Activated CD4-positive, alpha-beta T cell treated with anti-CD3 and anti-CD28 coated beads, Interleukin-2, amount 50 U/mL, for 4 hours (primary cell): ENCODE measurements around the gene PLD5.
"Not testable (repeated sequence)": the region's sequence is repeated elsewhere in the genome, so short reads cannot be mapped to it uniquely, and the experiment has no call there.

Experiments used
- DNase-seq, 2 experiments: peaks; one replicate each; pipeline ENCODE4 v3.0.0-alpha.2; 2020

Gene PLD5

GRCh38 chr1:242139442-242139841 is 385.1 kb downstream of the PLD5 start:
- no peak for DNase-seq

- no peak for DNase-seq
Measured at GRCh38 chr1:242133796-242134195, 390.7 kb downstream of the PLD5 start.

- DNase-seq = no peak
Measured at GRCh38 chr1:242133351-242133750, 391.1 kb downstream of the PLD5 start.

- no peak for DNase-seq
Measured at GRCh38 chr1:242132121-242132817, 392.2 kb downstream of the PLD5 start.

GRCh38 chr1:242128951-242129502 is 395.5 kb downstream of the PLD5 start:
- no peak for DNase-seq

GRCh38 chr1:242120432-242120831 is 404.1 kb downstream of the PLD5 start:
- DNase-seq = no peak

GRCh38 chr1:242100921-242101320 is 423.6 kb downstream of the PLD5 start:
- no peak for DNase-seq

- DNase-seq = not testable (repeated sequence)
Measured at GRCh38 chr1:242097283-242097682, 427.2 kb downstream of the PLD5 start.

GRCh38 chr1:242093116-242093515 is 431.4 kb downstream of the PLD5 start:
- DNase-seq = no peak

GRCh38 chr1:242089911-242090310 is 434.6 kb downstream of the PLD5 start:
- DNase-seq = no peak

- DNase-seq = no peak
Measured at GRCh38 chr1:242088875-242089274, 435.6 kb downstream of the PLD5 start.

- DNase-seq = no peak
Measured at GRCh38 chr1:242086706-242087105, 437.8 kb downstream of the PLD5 start.

- DNase-seq = no peak
Measured at GRCh38 chr1:242086093-242086492, 438.4 kb downstream of the PLD5 start.

GRCh38 chr1:242083742-242084141 is 440.8 kb downstream of the PLD5 start:
- no peak for DNase-seq

- DNase-seq = no peak
Measured at GRCh38 chr1:242081446-242081845, 443.1 kb downstream of the PLD5 start.

GRCh38 chr1:242065813-242066212 is 458.7 kb downstream of the PLD5 start:
- DNase-seq = no peak

- no peak for DNase-seq
Measured at GRCh38 chr1:242062271-242062670, 462.2 kb downstream of the PLD5 start.

- DNase-seq = no peak
Measured at GRCh38 chr1:242059976-242060375, 464.5 kb downstream of the PLD5 start.

- not testable (repeated sequence) for DNase-seq
Measured at GRCh38 chr1:242058582-242058981, 465.9 kb downstream of the PLD5 start.

GRCh38 chr1:242058181-242058580 is 466.3 kb downstream of the PLD5 start:
- not testable (repeated sequence) for DNase-seq

- DNase-seq = no peak
Measured at GRCh38 chr1:242057745-242058115, 466.8 kb downstream of the PLD5 start.

- DNase-seq = no peak
Measured at GRCh38 chr1:242056988-242057744, 467.3 kb downstream of the PLD5 start.

- no peak for DNase-seq
Measured at GRCh38 chr1:242055749-242056320, 468.7 kb downstream of the PLD5 start.

GRCh38 chr1:242043165-242043564 is 481.3 kb downstream of the PLD5 start:
- DNase-seq = no peak
